ENCODE data around the gene NLRP3. TPM values are rescaled to one million over a fixed set of nuclear protein-coding genes. Genes with fewer than 3 reads are reported as not detected.

Gene NLRP3
- total and polyA plus RNA-seq, 9 of the 15 experiments (the other 6 are each of a cell fraction or from before 2014, with no cell fraction given), result not detected

GRCh38 chr1:247465796-247466195, 49.8 kb downstream of the NLRP3 start:
- Histone ChIP-seq H3K9me3 (replicated peaks; ENCODE audit: control insufficient read depth, insufficient read depth, low read depth, low read length) (no peaks in the 10 kb centered on the region), H3K79me2 (ENCODE audit: control insufficient read depth, insufficient read depth, low read length) (no peaks in the 10 kb centered on the region), H3K9me1 (ENCODE audit: control insufficient read depth, insufficient read depth, low read length) (no peaks in the 10 kb centered on the region), H3K4me3 (no peak overlapping the region), H3K4me2 (ENCODE audit: insufficient read depth, low read length) (no peak overlapping the region), H2AFZ (ENCODE audit: low read depth, low read length) (no peak overlapping the region), H3K4me1 (replicated peaks in 1 of 2; ENCODE audit: control insufficient read depth in 2 of 2, insufficient read depth in 2 of 2, low read length in 2 of 2) (peaks cover 1 to 7% of the 10 kb centered on the region in 2 experiments; a peak in 4 of 5 replicates), H3K9ac (ENCODE audit: insufficient read depth in 1 of 2, low read depth in 2 of 2, low read length in 2 of 2) (no peak overlapping the region), H4K20me1 (replicated peaks; ENCODE audit: control insufficient read depth, insufficient read depth, low read length) (no peaks in the 10 kb centered on the region), H3K36me3 (ENCODE audit: control insufficient read depth, insufficient read depth, low read length) (no peaks in the 10 kb centered on the region), H3K27ac (ENCODE audit: extremely low read depth, low read depth, low read length) (no peak overlapping the region), H3K27me3 (ENCODE audit: control insufficient read depth in 2 of 2, insufficient read depth in 2 of 2, low read length in 2 of 2) (peaks cover 5 to 8% of the 10 kb centered on the region in 2 experiments; a peak in 2 of 5 replicates)
- BruUV-seq (replicated peaks), result no TSS peak
- no peak for FAIRE-seq
- in situ Hi-C loops (cut with MboI), result no loop called here
- POLR2A ChIA-PET, result no interaction called here
- intact Hi-C loops (cut with micrococcal nuclease), result no loop called here
- TF ChIP-seq ZNF277 (CRISPR knock-in tag; IDR thresholded peaks at IDR 0.05; ENCODE audit: borderline replicate concordance), result no peak
- no peak for TF ChIP-seq ELK1 (CRISPR knock-in tag; IDR thresholded peaks at IDR 0.05)
- no peak for TF ChIP-seq PTRF (tag; IDR thresholded peaks at IDR 0.05)
- no peak for TF ChIP-seq ZNF778 (CRISPR knock-in tag; IDR thresholded peaks at IDR 0.05)
- TF ChIP-seq FOS (IDR thresholded peaks at IDR 0.05; ENCODE audit: extremely low read depth, insufficient read length), result no peak
- no peak for TF ChIP-seq SMARCA5 (IDR thresholded peaks at IDR 0.05)
- TF ChIP-seq NR3C1 (CRISPR knock-in tag; IDR thresholded peaks at IDR 0.05), result no peak
- TF ChIP-seq SRF (CRISPR knock-in tag; IDR thresholded peaks at IDR 0.05), result peak in 1 of 2 experiments; percentile 41; a peak in 1 of 4 replicates
- no peak for TF ChIP-seq PHF21A (IDR thresholded peaks at IDR 0.05; ENCODE audit: borderline replicate concordance, low read depth)
- CTCF ChIA-PET (ENCODE audit: low intra/inter-chr PET ratio), result no interaction called here
- 0 out of 3 replicates have a peak, but pooled peaks have one; percentile 40 for ATAC-seq
- DNase-seq (ENCODE audit: extremely low read depth in 1 of 4, low spot score in 3 of 4), result no peak
- WGBS (ENCODE audit: insufficient coverage, low coverage, missing lambda C conversion rate), result 3% methylated on average over 6 of the region's 6 CpGs

Data from K562 (cell line).